GM04504 (cell line): ENCODE data around the gene PCDHGB5.
A peak's percentile ranks its signal among the peaks of the same experiment; 100 is the strongest.
"Not testable (repeated sequence)": the region's sequence is repeated elsewhere in the genome, so short reads cannot be mapped to it uniquely, and the experiment has no call there.

Experiments used
- DNase-seq: peaks from one replicate; pipeline ENCODE4 v3.0.0-alpha.2; 2012; ENCODE audit warnings: low read depth

PCDHGB5 gene

GRCh38 chr5:141397756-141398551 lies at the start of gene PCDHGB5:
Gene PCDHGB5, plus strand, starts transcription at chr5:141397947. Its CDS starts 181 bp downstream, at chr5:141398128.
- DNase-seq, result not testable (repeated sequence)

GRCh38 chr5:141349917-141350619 lies 47.7 kb upstream of the PCDHGB5 start, which contains the start of gene PCDHGB1:
Gene PCDHGB1, plus strand, starts transcription at chr5:141350099. Its CDS starts 162 bp downstream, at chr5:141350261.
- DNase-seq, result peak; percentile 42

GRCh38 chr5:141351591-141351990 lies 46.2 kb upstream of the PCDHGB5 start:
- no peak for DNase-seq

GRCh38 chr5:141354900-141355469 lies 42.8 kb upstream of the PCDHGB5 start, which contains the start of gene PCDHGA4:
Gene PCDHGA4, plus strand, starts transcription at chr5:141355021. Its CDS starts 87 bp downstream, at chr5:141355108.
- no peak for DNase-seq

GRCh38 chr5:141355641-141356040 lies 42.1 kb upstream of the PCDHGB5 start:
- DNase-seq, result no peak

- no peak for DNase-seq
These were observed 41.6 kb upstream of the PCDHGB5 start for GRCh38 chr5:141356133-141356532.

- no peak for DNase-seq
These were observed 40.8 kb upstream of the PCDHGB5 start for GRCh38 chr5:141356950-141357349.

GRCh38 chr5:141359790-141360426 lies 37.8 kb upstream of the PCDHGB5 start, which contains the start of gene PCDHGB2:
Gene PCDHGB2, plus strand, starts transcription at chr5:141359994. Its CDS starts 142 bp downstream, at chr5:141360136.
- no peak for DNase-seq

GRCh38 chr5:141360685-141361084 lies 37.1 kb upstream of the PCDHGB5 start:
- no peak for DNase-seq

- no peak for DNase-seq
These were observed 35.0 kb upstream of the PCDHGB5 start for GRCh38 chr5:141362719-141363118.

GRCh38 chr5:141363952-141364660 lies 33.6 kb upstream of the PCDHGB5 start, which contains the start of gene PCDHGA5:
Gene PCDHGA5, plus strand, starts transcription at chr5:141364162. Its CDS starts 169 bp downstream, at chr5:141364331.
- no peak for DNase-seq

- DNase-seq, result no peak
These were observed 31.5 kb upstream of the PCDHGB5 start for GRCh38 chr5:141366016-141366896.

GRCh38 chr5:141369994-141370848 lies 27.5 kb upstream of the PCDHGB5 start, which contains the start of gene PCDHGB3:
Gene PCDHGB3, plus strand, starts transcription at chr5:141370242. Its CDS starts 153 bp downstream, at chr5:141370395.
- no peak for DNase-seq

- no peak for DNase-seq
These were observed 25.9 kb upstream of the PCDHGB5 start for GRCh38 chr5:141371572-141372475.

GRCh38 chr5:141373673-141374317 lies 24.0 kb upstream of the PCDHGB5 start, which contains the start of gene PCDHGA6:
Gene PCDHGA6, plus strand, starts transcription at chr5:141373891. Its CDS starts 193 bp downstream, at chr5:141374084.
- no peak for DNase-seq

- no peak for DNase-seq
These were observed 23.1 kb upstream of the PCDHGB5 start for GRCh38 chr5:141374627-141375026.

GRCh38 chr5:141375444-141376155 lies 22.1 kb upstream of the PCDHGB5 start:
- not testable (repeated sequence) for DNase-seq
